GM12891 (cell line): ENCODE measurements around the gene BABAM2.

Source experiments
- POLR2A ChIP-seq: IDR thresholded peaks from 2 replicates; pipeline ENCODE4 v1.6.1; 2011; ENCODE audit warnings: low read depth, low read length, control low read depth
- POLR2AphosphoS5 ChIP-seq: IDR thresholded peaks from 2 replicates; pipeline ENCODE4 v1.6.1; 2011; ENCODE audit warnings: low read depth, low read length, control low read depth
- POU2F2 ChIP-seq: IDR thresholded peaks from 2 replicates; pipeline ENCODE4 v1.6.1; 2011; ENCODE audit warnings: low read depth, mild to moderate bottlenecking, control low read depth, low read length, moderate library complexity
- TAF1 ChIP-seq: IDR thresholded peaks from 2 replicates; pipeline ENCODE4 v1.6.1; 2011; ENCODE audit warnings: low read depth, low read length, control low read depth

GRCh38 chr2:28350791-28351285 lies 460.3 kb downstream of the BABAM2 start:
- no peak for TF ChIP-seq POLR2A
- no peak for TF ChIP-seq POU2F2
- TF ChIP-seq POLR2AphosphoS5, result no peak
- TF ChIP-seq TAF1, result no peak
